ENCODE measurements around the gene KIF1B. TPM values are rescaled to one million over a fixed set of nuclear protein-coding genes. Genes with fewer than 3 reads are reported as not detected.

KIF1B gene
- total RNA-seq, 1 donor from 2014 or later = 38.0 TPM

DNA sequence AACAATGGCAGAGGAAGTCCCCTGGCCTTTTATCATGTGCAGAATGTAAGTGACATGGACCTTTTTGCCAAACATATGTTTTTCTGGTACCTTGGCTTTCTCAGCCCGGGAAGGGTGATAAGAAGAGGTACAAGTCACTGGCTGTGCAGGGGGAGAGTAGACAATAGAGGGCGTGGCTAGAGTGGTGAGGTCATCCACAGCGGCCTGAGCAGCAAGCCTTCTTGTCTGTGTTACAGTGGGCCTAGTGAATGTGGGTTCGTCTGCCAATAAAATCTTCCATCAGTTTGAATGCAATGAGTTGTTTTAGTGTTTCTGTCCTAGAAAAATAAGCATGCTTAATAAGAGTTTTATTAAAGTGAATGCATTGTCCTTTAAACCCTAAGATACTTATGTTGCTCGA, 129.4 kb downstream of the KIF1B start:
- no peaks in the 10 kb centered on the region for H3K27me3 ChIP-seq (ENCODE audit: low read depth)
- TF ChIP-seq, protein P1, sequence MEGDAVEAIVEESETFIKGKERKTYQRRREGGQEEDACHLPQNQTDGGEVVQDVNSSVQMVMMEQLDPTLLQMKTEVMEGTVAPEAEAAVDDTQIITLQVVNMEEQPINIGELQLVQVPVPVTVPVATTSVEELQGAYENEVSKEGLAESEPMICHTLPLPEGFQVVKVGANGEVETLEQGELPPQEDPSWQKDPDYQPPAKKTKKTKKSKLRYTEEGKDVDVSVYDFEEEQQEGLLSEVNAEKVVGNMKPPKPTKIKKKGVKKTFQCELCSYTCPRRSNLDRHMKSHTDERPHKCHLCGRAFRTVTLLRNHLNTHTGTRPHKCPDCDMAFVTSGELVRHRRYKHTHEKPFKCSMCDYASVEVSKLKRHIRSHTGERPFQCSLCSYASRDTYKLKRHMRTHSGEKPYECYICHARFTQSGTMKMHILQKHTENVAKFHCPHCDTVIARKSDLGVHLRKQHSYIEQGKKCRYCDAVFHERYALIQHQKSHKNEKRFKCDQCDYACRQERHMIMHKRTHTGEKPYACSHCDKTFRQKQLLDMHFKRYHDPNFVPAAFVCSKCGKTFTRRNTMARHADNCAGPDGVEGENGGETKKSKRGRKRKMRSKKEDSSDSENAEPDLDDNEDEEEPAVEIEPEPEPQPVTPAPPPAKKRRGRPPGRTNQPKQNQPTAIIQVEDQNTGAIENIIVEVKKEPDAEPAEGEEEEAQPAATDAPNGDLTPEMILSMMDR (IDR thresholded peaks at IDR 0.05) = no peak
- ATAC-seq (no peak), DNase-seq (no peak)
- no peaks in the 10 kb centered on the region for H3K9me3 ChIP-seq
- H3K4me3 ChIP-seq = no peak overlapping the region
- H3K4me1 ChIP-seq = no peaks in the 10 kb centered on the region
- peaks cover 94% of the 10 kb centered on the region for H3K36me3 ChIP-seq
- intact Hi-C loops (cut with DNase I) = no loop called here
- H3K27ac ChIP-seq = no peak overlapping the region

DNA sequence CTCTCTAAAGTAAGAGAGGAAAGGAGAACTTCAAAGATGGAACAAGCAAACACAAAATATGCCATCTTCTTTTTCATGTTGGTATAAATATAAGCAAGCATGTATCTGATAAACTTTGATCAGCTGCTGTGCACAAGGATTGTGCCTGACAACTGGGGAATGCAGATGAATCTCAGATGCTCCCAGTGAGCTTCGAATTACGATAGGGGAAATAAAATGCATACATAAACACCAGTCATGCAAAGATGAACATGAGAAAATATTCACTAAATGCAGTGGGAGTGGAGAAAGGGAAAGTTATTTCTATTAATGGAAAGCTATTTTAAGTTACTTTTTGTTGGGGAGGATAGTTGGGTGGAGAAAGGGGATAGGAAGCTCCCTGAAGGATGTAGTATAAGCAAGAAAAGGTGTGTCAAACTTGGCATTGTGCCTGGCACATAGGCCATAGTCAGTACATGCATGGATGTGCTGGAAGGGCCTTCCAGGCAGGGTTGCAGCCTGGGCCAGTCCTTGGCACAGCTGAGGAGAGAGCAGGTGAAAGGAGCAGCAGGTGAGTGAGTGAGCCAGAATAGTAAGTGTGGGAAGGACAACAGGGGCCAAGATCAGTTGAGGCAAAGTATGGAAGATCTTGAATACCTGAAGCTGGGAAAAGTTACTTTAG, 130.7 kb downstream of the KIF1B start:
- no peak for DNase-seq
- Histone ChIP-seq H3K27ac (no peak overlapping the region), H3K4me1 (no peaks in the 10 kb centered on the region), H3K9me3 (no peaks in the 10 kb centered on the region), H3K36me3 (peaks cover 94% of the 10 kb centered on the region), H3K4me3 (no peak overlapping the region), H3K27me3 (ENCODE audit: low read depth) (no peaks in the 10 kb centered on the region)
- TF ChIP-seq, protein P1 (IDR thresholded peaks at IDR 0.05) = no peak
- no peak for ATAC-seq
- intact Hi-C loops (cut with DNase I) = no loop called here

DNA sequence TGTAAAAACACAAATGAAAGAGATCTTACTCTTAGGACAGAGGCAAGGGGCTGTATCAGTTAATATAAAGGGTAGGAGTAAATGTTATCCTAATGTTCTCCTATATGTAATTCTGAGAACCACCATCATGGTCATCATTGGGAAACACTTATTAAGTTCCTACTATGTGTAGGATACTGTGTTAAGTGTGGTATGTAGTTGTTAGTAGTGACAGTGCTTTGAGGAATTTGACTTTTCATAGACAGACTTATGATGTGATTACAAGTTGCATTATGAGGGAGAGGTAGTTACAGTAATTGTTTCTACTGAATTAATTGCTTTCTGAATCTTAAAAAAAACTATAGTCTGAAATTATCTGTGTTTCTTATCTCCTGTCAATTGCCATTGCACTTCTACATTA, 136.7 kb downstream of the KIF1B start:
- TF ChIP-seq, protein P1 (IDR thresholded peaks at IDR 0.05) = no peak
- H3K36me3 ChIP-seq = peaks cover 90% of the 10 kb centered on the region
- no peak for ATAC-seq

DNA sequence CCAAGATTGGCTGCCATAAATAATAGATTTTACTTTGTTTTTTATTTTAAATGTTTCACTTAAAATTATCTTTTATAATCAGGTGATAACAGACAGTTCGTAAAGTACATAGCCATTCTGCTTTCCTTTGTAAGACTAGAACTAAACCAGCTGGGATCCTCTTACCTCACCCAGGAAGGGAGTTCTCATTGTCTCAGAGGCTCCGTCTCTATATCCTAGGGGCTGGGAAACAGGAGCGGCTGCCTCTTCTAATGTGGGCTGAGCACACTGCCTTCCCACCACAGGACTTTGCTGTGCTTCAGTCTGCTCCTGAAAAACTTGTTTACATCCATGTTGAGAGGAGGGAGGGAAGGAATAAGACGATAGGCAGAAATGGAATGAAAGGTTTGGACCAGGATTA, 142.9 kb downstream of the KIF1B start:
- no peak for ATAC-seq
- peaks cover 52% of the 10 kb centered on the region for H3K36me3 ChIP-seq
- no peak for DNase-seq

More for the DNA sequence above, 136.7 kb downstream of the KIF1B start:
- DNase-seq = no peak
- Histone ChIP-seq H3K4me3 (no peak overlapping the region), H3K27me3 (ENCODE audit: low read depth) (no peaks in the 10 kb centered on the region), H3K9me3 (no peaks in the 10 kb centered on the region), H3K27ac (no peak overlapping the region), H3K4me1 (no peaks in the 10 kb centered on the region)
- intact Hi-C loops (cut with DNase I) = no loop called here

DNA sequence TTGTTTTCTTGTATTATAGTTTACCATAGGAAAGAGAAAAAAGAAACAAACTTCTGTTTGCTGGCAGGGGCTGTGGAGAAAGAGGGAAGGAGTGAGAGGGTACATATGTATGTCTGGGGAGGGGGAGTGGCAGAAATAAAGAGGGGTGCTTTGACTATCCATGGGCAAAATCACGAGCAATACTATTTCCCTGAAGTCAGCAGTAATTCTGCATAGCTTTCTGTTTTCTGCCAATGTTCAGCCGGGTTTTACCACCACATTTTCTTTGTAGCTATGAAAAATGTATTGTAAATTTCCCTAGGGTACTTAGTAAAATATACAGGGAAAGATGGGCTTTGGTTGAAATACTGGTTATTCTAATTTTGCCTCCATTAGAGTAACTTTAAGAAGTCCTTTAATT, 143.3 kb downstream of the KIF1B start:
- DNase-seq (no peak), ATAC-seq (no peak)
- Histone ChIP-seq H3K27me3 (ENCODE audit: low read depth) (no peaks in the 10 kb centered on the region), H3K36me3 (peaks cover 48% of the 10 kb centered on the region), H3K27ac (no peak overlapping the region), H3K4me1 (no peaks in the 10 kb centered on the region), H3K9me3 (no peaks in the 10 kb centered on the region), H3K4me3 (no peak overlapping the region)
- intact Hi-C loops (cut with DNase I) = no loop called here
- TF ChIP-seq, protein P1 (IDR thresholded peaks at IDR 0.05) = no peak

More for the DNA sequence above, 142.9 kb downstream of the KIF1B start:
- no peak overlapping the region for H3K27ac ChIP-seq
- no peaks in the 10 kb centered on the region for H3K9me3 ChIP-seq
- TF ChIP-seq, protein P1 (IDR thresholded peaks at IDR 0.05) = no peak
- H3K27me3 ChIP-seq (ENCODE audit: low read depth) = no peaks in the 10 kb centered on the region
- intact Hi-C loops (cut with DNase I) = no loop called here
- H3K4me1 ChIP-seq = no peaks in the 10 kb centered on the region
- no peak overlapping the region for H3K4me3 ChIP-seq
